Ishikawa (cell line): ENCODE data around the gene ABCB8.

Experiments
- CEBPB ChIP-seq: IDR thresholded peaks from 2 replicates; pipeline ENCODE4 v1.6.1; 2012
- EGR1 ChIP-seq: IDR thresholded peaks from 2 replicates; pipeline ENCODE4 v1.6.1; 2012

GRCh38 chr7:151014950-151015349, 13.3 kb upstream of the ABCB8 start:
- TF ChIP-seq EGR1 (no peak), CEBPB (no peak)
